Panc1 (cell line): Measurements from ENCODE around the gene ATR. TPM values are rescaled to one million over a fixed set of nuclear protein-coding genes. Genes with fewer than 3 reads are reported as not detected.

Experiments used
- ATAC-seq: fragments of 200-7000 bp; cut with Tn5 transposase; 2 replicates; pipeline ENCODE4 v1.9.1; 2020; ENCODE audit warnings: mild to moderate bottlenecking, moderate library complexity
- BruUV-seq: library from RNA; stranded (reverse); fragments of 400-500 nt; replicated peaks from 2 replicates; lab custom pipeline; 2021; lab: Mats Ljungman, UMichigan
- CTCF ChIA-PET: fragments of 300-600 bp; sonication (Branson Sonifier 250); formaldehyde crosslinking; loops from one replicate; lab custom pipeline; 2022; ENCODE audit warnings: antibody characterized with exemption; lab: Charles Lee
- POLR2A ChIA-PET: fragments of 300-600 bp; sonication (Branson Sonifier 250); formaldehyde crosslinking; loops from one replicate; lab custom pipeline; 2022; ENCODE audit warnings: antibody characterized with exemption; lab: Charles Lee
- DNase-seq: peaks from one replicate; pipeline ENCODE4 v3.0.0-alpha.2; 2010; ENCODE audit warnings: low read depth, low spot score
- H3K27ac ChIP-seq: 2 replicates; pipeline ENCODE4 v1.5.1; 2011; ENCODE audit warnings: mild to moderate bottlenecking, low read length, inconsistent platforms
- H3K27me3 ChIP-seq: fragments of 200-500 bp; sonication (Bioruptor generic); 2 replicates; pipeline ENCODE4 v1.6.0; 2014; ENCODE audit warnings: low read length, inconsistent platforms; ENCODE audit not compliant: control insufficient read depth, insufficient read depth
- H3K36me3 ChIP-seq: fragments of 200-500 bp; sonication (Bioruptor generic); 2 replicates; pipeline ENCODE4 v1.5.1; 2014; ENCODE audit warnings: inconsistent platforms, mild to moderate bottlenecking, low read length, moderate library complexity; ENCODE audit not compliant: control insufficient read depth, insufficient read depth
- H3K4me1 ChIP-seq: 2 replicates; pipeline ENCODE4 v1.5.1; 2011; ENCODE audit warnings: inconsistent platforms, mild to moderate bottlenecking, low read length, moderate library complexity; ENCODE audit not compliant: control insufficient read depth, insufficient read depth
- H3K4me3 ChIP-seq, 2 experiments: 2 replicates each; pipeline ENCODE4 v1.5.1; 2011 to 2012; ENCODE audit warnings: low read depth in 2 of 2, low read length in 2 of 2, mild to moderate bottlenecking in 2 of 2, inconsistent platforms in 1 of 2, moderate library complexity in 1 of 2
- H3K9me3 ChIP-seq: fragments of 200-500 bp; sonication (Bioruptor generic); 2 replicates; pipeline ENCODE4 v1.5.1; 2014; ENCODE audit warnings: low read depth, mild to moderate bottlenecking, inconsistent platforms, low read length, moderate library complexity; ENCODE audit not compliant: control insufficient read depth, insufficient read depth
- CTCF ChIP-seq: fragments of 450-650 bp; IDR thresholded peaks from 2 replicates; pipeline ENCODE4 v1.5.1; 2017; ENCODE audit warnings: mild to moderate bottlenecking
- POLR2AphosphoS5 ChIP-seq: IDR thresholded peaks from 2 replicates; pipeline ENCODE4 v1.6.1; 2012; ENCODE audit warnings: mild to moderate bottlenecking, low read depth, low read length, moderate library complexity
- REST ChIP-seq, 2 experiments: IDR thresholded peaks; 2 replicates each; pipeline ENCODE4 v1.6.1; 2011 to 2012; ENCODE audit warnings: low read depth in 2 of 2, control low read depth in 1 of 2, low read length in 1 of 2, mild to moderate bottlenecking in 1 of 2, moderate library complexity in 1 of 2; ENCODE audit not compliant: insufficient read depth in 1 of 2
- SIN3A ChIP-seq: IDR thresholded peaks from 2 replicates; pipeline ENCODE4 v1.6.1; 2012; ENCODE audit warnings: low read depth, mild to moderate bottlenecking, low read length, moderate library complexity, borderline replicate concordance; ENCODE audit not compliant: insufficient read depth
- TCF7L2 ChIP-seq: IDR thresholded peaks from 2 replicates; pipeline ENCODE4 v1.6.1; 2011; ENCODE audit warnings: mild to moderate bottlenecking, low read depth, low read length, inconsistent platforms
- in situ Hi-C: cut with HindIII; loops from 2 replicates; pipeline ENCODE4 v1.10.0; 2016; ENCODE audit warnings: low sequenced_read_pairs, low pct_unique_long_range_greater_than_20kb
- intact Hi-C: fragments of 100-400 bp; cut with micrococcal nuclease; formaldehyde crosslinking; loops from one replicate; pipeline ENCODE4 v1.10.0; 2022; ENCODE audit not compliant: unreplicated experiment
- total RNA-seq: library from RNA; stranded (reverse); gene quantifications from one replicate; pipeline ENCODE4 v1.2.1, GENCODE V29; 2021; ENCODE audit not compliant: unreplicated experiment

The ATR gene
- total RNA-seq, 1 experiment from 2014 or later = 38.6 TPM

GRCh38 chr3:142459096-142459495, 119.4 kb downstream of the ATR start:
- Histone ChIP-seq H3K4me1 (no peaks in the 10 kb centered on the region), H3K36me3 (peaks cover 6% of the 10 kb centered on the region; the same call in 1 of the 2 replicates), H3K27me3 (no peaks in the 10 kb centered on the region), H3K9me3 (no peaks in the 10 kb centered on the region), H3K27ac (no peak overlapping the region), H3K4me3 (no peak overlapping the region)
- intact Hi-C loops = no loop called here
- DNase-seq (no peak), ATAC-seq (no peak)
- POLR2A ChIA-PET = no interaction called here
- in situ Hi-C loops = no loop called here
- no TSS peak for BruUV-seq
- TF ChIP-seq POLR2AphosphoS5 (no peak), CTCF (no peak), SIN3A (no peak), REST (IDR thresholded peaks at IDR 0.05; ENCODE audit: insufficient read depth in 1 of 2, low read depth in 2 of 2, low read length in 1 of 2) (no peak), TCF7L2 (no peak)
- CTCF ChIA-PET = no interaction called here

- in situ Hi-C loops (no loop called here), intact Hi-C loops (no loop called here)
- DNase-seq = no peak
- Histone ChIP-seq H3K4me1 (peaks cover 13% of the 10 kb centered on the region), H3K27ac (no peak overlapping the region), H3K9me3 (no peaks in the 10 kb centered on the region), H3K4me3 (no peak overlapping the region), H3K36me3 (peaks cover 12% of the 10 kb centered on the region), H3K27me3 (no peaks in the 10 kb centered on the region)
- ChIA-PET POLR2A (no interaction called here), CTCF (no interaction called here)
- TF ChIP-seq CTCF (no peak), REST (IDR thresholded peaks at IDR 0.05; ENCODE audit: insufficient read depth in 1 of 2, low read depth in 2 of 2, low read length in 1 of 2) (no peak), TCF7L2 (no peak), POLR2AphosphoS5 (no peak), SIN3A (no peak)
- no peak for ATAC-seq
- no TSS peak for BruUV-seq
Observed at GRCh38 chr3:142450881-142451280, 127.7 kb downstream of the ATR start.
